Stimulated activated CD8-positive, alpha-beta memory T cell treated with anti-CD3 and anti-CD28 coated beads, Interleukin-12 subunit alpha, Interleukin-12 subunit beta, amount 100 ng/mL, for 24 hours (primary cell): ENCODE data around the gene IL17RE.

Source experiments
- DNase-seq: peaks from one replicate; pipeline ENCODE4 v3.0.0-alpha.2; 2020; ENCODE audit errors: extremely low read depth

The IL17RE gene

GRCh38 chr3:9951962-9952805 lies 49.5 kb downstream of the IL17RE start, which contains the start of gene PRRT3:
TSS of gene PRRT3 (minus strand) at chr3:9952408. CDS start at chr3:9950115, 2,293 bp downstream.
- no peak for DNase-seq

GRCh38 chr3:9955067-9955502 lies 52.4 kb downstream of the IL17RE start:
- no peak for DNase-seq

GRCh38 chr3:9955611-9956352 lies 53.1 kb downstream of the IL17RE start:
- no peak for DNase-seq

GRCh38 chr3:9957214-9957613 lies 54.6 kb downstream of the IL17RE start:
- no peak for DNase-seq

GRCh38 chr3:9965200-9965875 lies 62.7 kb downstream of the IL17RE start:
- DNase-seq = no peak
